K562 (cell line): ENCODE data around the gene TRAPPC1. TPM values are rescaled to one million over a fixed set of nuclear protein-coding genes. Genes with fewer than 3 reads are reported as not detected.

Source experiments
- DPF2 ChIP-seq: fragments of 450-650 bp; IDR thresholded peaks from 2 replicates; pipeline ENCODE4 v1.6.1; 2016
- HDAC6 ChIP-seq: IDR thresholded peaks from 2 replicates; pipeline ENCODE4 v1.6.1; 2012; ENCODE audit warnings: low read depth, mild to moderate bottlenecking, control low read depth, inconsistent platforms, low read length, moderate library complexity
- HMGN3 ChIP-seq: IDR thresholded peaks from 2 replicates; pipeline ENCODE4 v1.6.1; 2011; ENCODE audit warnings: borderline replicate concordance, low read depth, mild to moderate bottlenecking, mixed read lengths, low read length; ENCODE audit not compliant: insufficient read length; ENCODE audit errors: extremely low read depth
- MAZ ChIP-seq, 2 experiments: fragments of 450-650 bp in 1 of 2; sonication (generic) in 1 of 2; formaldehyde crosslinking; IDR thresholded peaks in 1 of 2; conservative IDR thresholded peaks in 1 of 2; 2 replicates each; pipeline versions ENCODE4 v1.4.0 to v1.5.0; 2020; ENCODE audit warnings: mild to moderate bottlenecking in 1 of 2, missing genetic modification reagents in 1 of 2
- MCM3 ChIP-seq: fragments of 450-650 bp; IDR thresholded peaks from 2 replicates; pipeline ENCODE4 v1.6.1; 2016
- MIER1 ChIP-seq: fragments of 450-650 bp; IDR thresholded peaks from 2 replicates; pipeline ENCODE4 v1.6.1; 2016; ENCODE audit warnings: antibody characterized with exemption, mild to moderate bottlenecking, low read depth
- MYC ChIP-seq, 2 experiments: fragments of 250-450 bp in 1 of 2; sonication (Bioruptor Pico) in 1 of 2; IDR thresholded peaks; 2 replicates each; pipeline versions ENCODE4 v1.5.1 to v1.6.1; 2012 to 2021; ENCODE audit warnings: low read depth in 2 of 2, borderline replicate concordance in 1 of 2, improper control_type of control experiment in 1 of 2, low read length in 1 of 2, mild to moderate bottlenecking in 1 of 2, moderate library complexity in 1 of 2
- SLC30A9 ChIP-seq: fragments of 250-450 bp; sonication (Bioruptor Pico); IDR thresholded peaks from 2 replicates; pipeline ENCODE4 v1.8.0; 2022; ENCODE audit warnings: mild to moderate bottlenecking, moderate library complexity
- TOE1 ChIP-seq, 2 experiments: fragments of 450-650 bp in 1 of 2; sonication (generic) in 1 of 2; formaldehyde crosslinking in 1 of 2; IDR thresholded peaks; 2 replicates each; pipeline versions ENCODE4 v1.7.1 to v1.8.0; 2016 to 2022; ENCODE audit warnings: borderline replicate concordance in 2 of 2, mild to moderate bottlenecking in 2 of 2, antibody characterized with exemption in 1 of 2, inconsistent platforms in 1 of 2, low read depth in 1 of 2, missing genetic modification reagents in 1 of 2, moderate library complexity in 1 of 2
- polyA plus RNA-seq, 8 experiments: library from polyadenylated mRNA; depleted of rRNA in 4 of 8; stranded (reverse) in 5 of 8; unstranded in 3 of 8; fragments of >200 nt; fragmentation: Nextera tagmentation in 2 of 8; fragmentation: Illumina TruSeq in 1 of 8; extraction: Ambion mirVana in 2 of 8; extraction: Trizol in 1 of 8; gene quantifications; 2 replicates each; pipeline versions ENCODE4 v1.2.1 to v1.2.3, GENCODE V29; 2011 to 2014; ENCODE audit warnings: inconsistent platforms in 1 of 8, missing spikeins in 1 of 8
- total RNA-seq, 7 experiments: library from RNA; depleted of rRNA in 6 of 7; stranded (reverse); fragments of >200 nt in 6 of 7; fragmentation: Illumina TruSeq in 2 of 7; extraction: Trizol in 2 of 7; gene quantifications; 2 replicates each; pipeline versions ENCODE4 v1.2.1 to v1.2.3, GENCODE V29; 2011 to 2021; ENCODE audit warnings: low replicate concordance in 1 of 7
- TF ChIP-seq, protein P1 (sequence below), 3 experiments: fragments of 200-800 bp in 1 of 3; fragments of 250-450 bp in 1 of 3; fragments of 450-650 bp in 1 of 3; sonication (Bioruptor Pico) in 1 of 3; sonication (Bioruptor generic) in 1 of 3; formaldehyde crosslinking in 1 of 3; IDR thresholded peaks; 2 replicates each; pipeline versions ENCODE4 v1.6.1 to v1.8.0; 2016 to 2022; ENCODE audit warnings: mild to moderate bottlenecking in 2 of 3, missing genetic modification characterization in 2 of 3, missing compliant biosample characterization in 1 of 3, moderate library complexity in 1 of 3
- TF ChIP-seq, protein P2 (sequence below), 2 experiments: fragments of 200-800 bp in 1 of 2; sonication (Bioruptor generic) in 1 of 2; sonication (generic) in 1 of 2; formaldehyde crosslinking in 1 of 2; IDR thresholded peaks in 1 of 2; conservative IDR thresholded peaks in 1 of 2; 2 replicates each; pipeline versions ENCODE4 v1.5.0 to v1.6.1; 2016 to 2020; ENCODE audit warnings: missing compliant biosample characterization in 1 of 2, missing genetic modification characterization in 1 of 2, missing genetic modification reagents in 1 of 2
- TF ChIP-seq, protein P3 (sequence below), 2 experiments: IDR thresholded peaks; 2 replicates each; pipeline ENCODE4 v1.6.1; 2011; ENCODE audit warnings: borderline replicate concordance in 1 of 2, control low read depth in 1 of 2, low read depth in 1 of 2, low read length in 1 of 2, mild to moderate bottlenecking in 1 of 2, mixed read lengths in 1 of 2, moderate library complexity in 1 of 2; ENCODE audit not compliant: insufficient read depth in 1 of 2, insufficient read length in 1 of 2, poor library complexity in 1 of 2, severe bottlenecking in 1 of 2; ENCODE audit errors: extremely low read depth in 1 of 2
- TF ChIP-seq, protein P4 (sequence below): sonication (generic); formaldehyde crosslinking; IDR thresholded peaks from 2 replicates; pipeline ENCODE4 v1.8.1; 2022; ENCODE audit warnings: missing genetic modification reagents
- TF ChIP-seq, protein P5 (sequence below): IDR thresholded peaks from 3 replicates; pipeline ENCODE4 v1.6.1; 2011; ENCODE audit warnings: borderline replicate concordance, mild to moderate bottlenecking; ENCODE audit not compliant: insufficient read length, insufficient read depth

The TRAPPC1 gene
- total and polyA plus RNA-seq, 9 of the 15 experiments (the other 6 are each of a cell fraction or from before 2014, with no cell fraction given): 11.7 to 82.8 (median 36.2) TPM

DNA sequence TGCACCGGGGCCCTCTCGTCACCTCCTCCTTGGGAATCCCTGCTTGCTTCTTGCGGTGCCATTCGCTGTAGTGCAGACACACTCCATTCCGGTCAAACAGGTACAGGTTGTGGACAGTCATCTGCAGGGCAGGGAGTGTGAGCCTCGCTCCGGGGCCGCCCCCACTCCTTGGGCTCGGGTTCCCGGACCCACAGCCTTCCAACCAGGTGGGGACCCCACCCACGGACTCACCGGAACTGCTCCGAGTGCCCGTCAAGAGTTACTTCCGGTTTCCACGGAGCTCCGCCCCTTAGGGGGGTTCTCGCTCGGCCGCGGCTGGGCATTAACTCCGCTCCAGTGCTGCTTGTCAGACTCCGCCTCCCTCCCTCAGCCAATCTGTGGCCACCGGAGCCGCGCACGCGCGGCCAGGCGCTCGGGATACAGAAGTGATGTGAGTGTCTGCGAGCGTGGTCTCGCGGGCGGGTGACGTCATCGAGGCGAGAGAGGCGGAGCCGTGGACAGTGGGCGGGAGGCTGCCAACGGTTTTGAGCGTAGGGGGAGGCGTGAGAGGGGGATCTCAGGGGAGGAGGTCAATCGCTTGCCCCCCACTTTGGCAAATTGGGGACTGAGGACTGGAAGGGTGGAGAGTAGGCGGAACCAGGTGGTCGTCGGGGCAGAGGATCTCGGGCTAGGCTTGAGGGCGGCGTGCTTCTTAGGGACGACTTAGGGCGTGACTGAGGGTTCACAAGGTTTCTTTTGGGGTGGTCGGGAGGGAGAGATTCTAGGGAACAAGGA lies at the start of gene TRAPPC1, which contains the start of gene CNTROB (continued):
- TF ChIP-seq HDAC6 (no peak), MCM3 (no peak), DPF2 (0 out of 2 replicates have a peak, but pooled peaks have one; percentile 36), SLC30A9 (no peak), MIER1 (no peak), TOE1 (IDR thresholded peaks at IDR 0.05; ENCODE audit: borderline replicate concordance) (0 out of 2 replicates have a peak, but pooled peaks have one; percentile 38), TOE1 (CRISPR knock-in tag; IDR thresholded peaks at IDR 0.05; ENCODE audit: borderline replicate concordance, low read depth) (no peak), MAZ (CRISPR knock-in tag; conservative IDR thresholded peaks at IDR 0.05 in 1 of 2, IDR thresholded peaks at IDR 0.05 in 1 of 2) (peak; percentile 36 to 69; a peak in 3 of 4 replicates), HMGN3 (peak; percentile 63), MYC (IDR thresholded peaks at IDR 0.05; ENCODE audit: low read depth, low read length) (peak; percentile 55), MYC (CRISPR knock-in tag; IDR thresholded peaks at IDR 0.05; ENCODE audit: borderline replicate concordance, low read depth) (no peak)
- TF ChIP-seq, protein P1, sequence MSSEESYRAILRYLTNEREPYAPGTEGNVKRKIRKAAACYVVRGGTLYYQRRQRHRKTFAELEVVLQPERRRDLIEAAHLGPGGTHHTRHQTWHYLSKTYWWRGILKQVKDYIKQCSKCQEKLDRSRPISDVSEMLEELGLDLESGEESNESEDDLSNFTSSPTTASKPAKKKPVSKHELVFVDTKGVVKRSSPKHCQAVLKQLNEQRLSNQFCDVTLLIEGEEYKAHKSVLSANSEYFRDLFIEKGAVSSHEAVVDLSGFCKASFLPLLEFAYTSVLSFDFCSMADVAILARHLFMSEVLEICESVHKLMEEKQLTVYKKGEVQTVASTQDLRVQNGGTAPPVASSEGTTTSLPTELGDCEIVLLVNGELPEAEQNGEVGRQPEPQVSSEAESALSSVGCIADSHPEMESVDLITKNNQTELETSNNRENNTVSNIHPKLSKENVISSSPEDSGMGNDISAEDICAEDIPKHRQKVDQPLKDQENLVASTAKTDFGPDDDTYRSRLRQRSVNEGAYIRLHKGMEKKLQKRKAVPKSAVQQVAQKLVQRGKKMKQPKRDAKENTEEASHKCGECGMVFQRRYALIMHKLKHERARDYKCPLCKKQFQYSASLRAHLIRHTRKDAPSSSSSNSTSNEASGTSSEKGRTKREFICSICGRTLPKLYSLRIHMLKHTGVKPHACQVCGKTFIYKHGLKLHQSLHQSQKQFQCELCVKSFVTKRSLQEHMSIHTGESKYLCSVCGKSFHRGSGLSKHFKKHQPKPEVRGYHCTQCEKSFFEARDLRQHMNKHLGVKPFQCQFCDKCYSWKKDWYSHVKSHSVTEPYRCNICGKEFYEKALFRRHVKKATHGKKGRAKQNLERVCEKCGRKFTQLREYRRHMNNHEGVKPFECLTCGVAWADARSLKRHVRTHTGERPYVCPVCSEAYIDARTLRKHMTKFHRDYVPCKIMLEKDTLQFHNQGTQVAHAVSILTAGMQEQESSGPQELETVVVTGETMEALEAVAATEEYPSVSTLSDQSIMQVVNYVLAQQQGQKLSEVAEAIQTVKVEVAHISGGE (CRISPR knock-in tag; IDR thresholded peaks at IDR 0.05): peak in 2 of 3 experiments; percentile 58 to 83; a peak in 4 of 6 replicates
- TF ChIP-seq, protein P2, sequence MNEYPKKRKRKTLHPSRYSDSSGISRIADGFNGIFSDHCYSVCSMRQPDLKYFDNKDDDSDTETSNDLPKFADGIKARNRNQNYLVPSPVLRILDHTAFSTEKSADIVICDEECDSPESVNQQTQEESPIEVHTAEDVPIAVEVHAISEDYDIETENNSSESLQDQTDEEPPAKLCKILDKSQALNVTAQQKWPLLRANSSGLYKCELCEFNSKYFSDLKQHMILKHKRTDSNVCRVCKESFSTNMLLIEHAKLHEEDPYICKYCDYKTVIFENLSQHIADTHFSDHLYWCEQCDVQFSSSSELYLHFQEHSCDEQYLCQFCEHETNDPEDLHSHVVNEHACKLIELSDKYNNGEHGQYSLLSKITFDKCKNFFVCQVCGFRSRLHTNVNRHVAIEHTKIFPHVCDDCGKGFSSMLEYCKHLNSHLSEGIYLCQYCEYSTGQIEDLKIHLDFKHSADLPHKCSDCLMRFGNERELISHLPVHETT (CRISPR knock-in tag; conservative IDR thresholded peaks at IDR 0.05 in 1 of 2, IDR thresholded peaks at IDR 0.05 in 1 of 2): no peak
- TF ChIP-seq, protein P3, sequence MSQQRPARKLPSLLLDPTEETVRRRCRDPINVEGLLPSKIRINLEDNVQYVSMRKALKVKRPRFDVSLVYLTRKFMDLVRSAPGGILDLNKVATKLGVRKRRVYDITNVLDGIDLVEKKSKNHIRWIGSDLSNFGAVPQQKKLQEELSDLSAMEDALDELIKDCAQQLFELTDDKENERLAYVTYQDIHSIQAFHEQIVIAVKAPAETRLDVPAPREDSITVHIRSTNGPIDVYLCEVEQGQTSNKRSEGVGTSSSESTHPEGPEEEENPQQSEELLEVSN (IDR thresholded peaks at IDR 0.05; ENCODE audit: borderline replicate concordance in 1 of 2, extremely low read depth in 1 of 2, insufficient read depth in 1 of 2, insufficient read length in 1 of 2, low read depth in 1 of 2, low read length in 1 of 2, poor library complexity in 1 of 2, severe bottlenecking in 1 of 2): peak; percentile 29 to 43
- TF ChIP-seq, protein P4, sequence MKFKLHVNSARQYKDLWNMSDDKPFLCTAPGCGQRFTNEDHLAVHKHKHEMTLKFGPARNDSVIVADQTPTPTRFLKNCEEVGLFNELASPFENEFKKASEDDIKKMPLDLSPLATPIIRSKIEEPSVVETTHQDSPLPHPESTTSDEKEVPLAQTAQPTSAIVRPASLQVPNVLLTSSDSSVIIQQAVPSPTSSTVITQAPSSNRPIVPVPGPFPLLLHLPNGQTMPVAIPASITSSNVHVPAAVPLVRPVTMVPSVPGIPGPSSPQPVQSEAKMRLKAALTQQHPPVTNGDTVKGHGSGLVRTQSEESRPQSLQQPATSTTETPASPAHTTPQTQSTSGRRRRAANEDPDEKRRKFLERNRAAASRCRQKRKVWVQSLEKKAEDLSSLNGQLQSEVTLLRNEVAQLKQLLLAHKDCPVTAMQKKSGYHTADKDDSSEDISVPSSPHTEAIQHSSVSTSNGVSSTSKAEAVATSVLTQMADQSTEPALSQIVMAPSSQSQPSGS (CRISPR knock-in tag): peak; percentile 88; the same call in 1 of the 2 replicates
- TF ChIP-seq, protein P5, sequence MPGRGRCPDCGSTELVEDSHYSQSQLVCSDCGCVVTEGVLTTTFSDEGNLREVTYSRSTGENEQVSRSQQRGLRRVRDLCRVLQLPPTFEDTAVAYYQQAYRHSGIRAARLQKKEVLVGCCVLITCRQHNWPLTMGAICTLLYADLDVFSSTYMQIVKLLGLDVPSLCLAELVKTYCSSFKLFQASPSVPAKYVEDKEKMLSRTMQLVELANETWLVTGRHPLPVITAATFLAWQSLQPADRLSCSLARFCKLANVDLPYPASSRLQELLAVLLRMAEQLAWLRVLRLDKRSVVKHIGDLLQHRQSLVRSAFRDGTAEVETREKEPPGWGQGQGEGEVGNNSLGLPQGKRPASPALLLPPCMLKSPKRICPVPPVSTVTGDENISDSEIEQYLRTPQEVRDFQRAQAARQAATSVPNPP: no peak
